ENCODE data around the gene GADD45A.
"Not testable (repeated sequence)": the region's sequence is repeated elsewhere in the genome, so short reads cannot be mapped to it uniquely, and the experiment has no call there.

GADD45A gene, protein sequence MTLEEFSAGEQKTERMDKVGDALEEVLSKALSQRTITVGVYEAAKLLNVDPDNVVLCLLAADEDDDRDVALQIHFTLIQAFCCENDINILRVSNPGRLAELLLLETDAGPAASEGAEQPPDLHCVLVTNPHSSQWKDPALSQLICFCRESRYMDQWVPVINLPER

GRCh38 chr1:67685067-67685557 lies at the start of gene GADD45A:
Gene GADD45A, plus strand, starts transcription at chr1:67685201. Its CDS starts 294 bp downstream, at chr1:67685495.
- DNase-seq, result peak; percentile 99

GRCh38 chr1:67636146-67636545 lies 48.9 kb upstream of the GADD45A start:
- no peak for DNase-seq

- DNase-seq, result no peak
These were observed 45.6 kb upstream of the GADD45A start for GRCh38 chr1:67639361-67639760.

GRCh38 chr1:67642629-67643028 lies 42.4 kb upstream of the GADD45A start:
- DNase-seq, result peak; percentile 36

DNA sequence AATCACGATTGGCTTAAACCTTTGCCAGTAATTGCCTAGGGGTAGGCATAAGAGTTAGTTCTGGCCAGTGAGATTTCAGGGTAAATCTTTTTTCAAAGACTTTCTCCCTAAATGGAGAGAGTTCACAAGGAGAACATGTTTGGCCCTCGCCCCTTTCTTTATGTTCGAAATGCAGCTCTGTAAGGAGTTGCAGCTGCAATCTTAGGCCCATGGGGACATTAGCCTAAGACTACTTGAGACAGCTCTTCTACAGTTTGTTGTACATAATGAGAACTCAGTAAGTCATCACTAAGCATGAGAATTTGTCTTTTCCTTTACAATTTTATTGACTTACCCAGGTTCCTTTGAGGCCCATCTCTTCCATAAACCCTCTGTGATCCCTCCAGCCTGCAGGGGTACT lies 40.4 kb upstream of the GADD45A start:
- no peak for DNase-seq

DNA sequence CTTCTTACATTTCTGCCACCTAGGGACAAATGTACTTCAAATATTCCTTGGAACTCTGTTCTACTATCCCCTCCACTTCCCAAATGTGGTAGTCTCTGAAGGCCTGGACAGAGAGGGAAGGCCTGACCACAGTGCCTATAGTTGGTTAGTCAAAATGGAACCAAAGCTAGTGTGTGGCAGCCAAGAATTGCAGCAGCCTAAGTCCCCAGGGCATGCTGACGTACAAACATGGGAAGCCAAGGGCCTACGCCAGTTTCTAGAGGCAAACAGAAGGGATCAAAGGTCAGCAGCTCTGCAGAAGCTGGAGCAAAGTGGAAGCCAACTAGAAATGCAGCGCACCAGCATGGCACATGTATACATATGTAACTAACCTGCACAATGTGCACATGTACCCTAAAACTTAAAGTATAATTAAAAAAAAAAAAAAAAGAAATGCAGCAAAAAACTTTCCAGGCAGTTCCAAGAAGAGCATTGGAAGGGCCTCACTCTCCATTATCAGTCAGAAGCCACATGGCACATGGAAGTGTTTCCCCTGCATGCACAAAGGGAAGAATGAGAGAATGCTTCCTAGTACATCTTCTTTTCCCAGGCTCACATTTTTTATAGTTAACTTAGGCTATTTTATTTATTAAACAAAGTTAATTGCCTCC lies 39.4 kb upstream of the GADD45A start:
- DNase-seq, result peak; percentile 33

- peak; percentile 30 for DNase-seq
These were observed 38.6 kb upstream of the GADD45A start for GRCh38 chr1:67646145-67647035.

- peak; percentile 24 for DNase-seq
These were observed 37.8 kb upstream of the GADD45A start for GRCh38 chr1:67647036-67647798.

- DNase-seq, result no peak
These were observed 37.1 kb upstream of the GADD45A start for GRCh38 chr1:67647814-67648358.

- no peak for DNase-seq
These were observed 36.2 kb upstream of the GADD45A start for GRCh38 chr1:67648582-67649326.

DNA sequence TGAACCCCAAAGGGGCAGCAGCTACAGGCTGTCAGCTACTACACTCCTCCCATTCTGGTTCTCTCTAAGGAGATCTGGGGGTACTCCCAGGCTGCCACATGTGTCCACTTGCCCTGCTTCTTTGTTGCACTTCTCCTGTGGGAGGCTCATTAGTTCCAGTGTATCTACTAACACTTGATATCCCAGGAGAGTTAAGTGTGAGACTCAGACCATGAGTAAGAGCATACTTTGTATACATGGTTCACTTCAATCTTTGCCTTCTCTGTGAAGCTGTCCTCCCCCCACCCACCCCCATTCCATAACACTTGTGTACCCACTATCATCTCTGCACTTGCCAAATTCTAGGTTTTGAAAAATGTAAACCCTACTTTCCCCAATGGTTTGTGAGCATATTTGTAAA lies 34.9 kb upstream of the GADD45A start:
- DNase-seq, result no peak

DNA sequence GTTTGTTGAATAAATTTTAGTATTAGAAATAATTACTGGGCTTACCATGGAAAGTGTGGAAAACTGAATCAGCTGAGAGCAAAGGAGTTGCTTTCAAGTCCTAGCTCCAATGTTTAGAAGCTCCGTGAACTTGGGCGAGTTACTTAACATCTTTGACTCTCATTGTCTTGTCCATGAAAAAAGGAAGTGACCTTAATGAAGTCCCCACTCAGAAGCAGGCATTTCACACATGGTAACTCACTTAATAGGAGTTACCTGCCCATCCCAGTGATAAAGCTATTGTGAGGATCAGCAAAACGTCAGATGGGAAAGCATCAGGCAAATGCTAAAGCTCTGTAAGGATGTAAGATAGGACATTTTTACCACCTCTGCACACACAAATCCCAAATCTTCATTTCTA lies 34.0 kb upstream of the GADD45A start:
- DNase-seq, result no peak

DNA sequence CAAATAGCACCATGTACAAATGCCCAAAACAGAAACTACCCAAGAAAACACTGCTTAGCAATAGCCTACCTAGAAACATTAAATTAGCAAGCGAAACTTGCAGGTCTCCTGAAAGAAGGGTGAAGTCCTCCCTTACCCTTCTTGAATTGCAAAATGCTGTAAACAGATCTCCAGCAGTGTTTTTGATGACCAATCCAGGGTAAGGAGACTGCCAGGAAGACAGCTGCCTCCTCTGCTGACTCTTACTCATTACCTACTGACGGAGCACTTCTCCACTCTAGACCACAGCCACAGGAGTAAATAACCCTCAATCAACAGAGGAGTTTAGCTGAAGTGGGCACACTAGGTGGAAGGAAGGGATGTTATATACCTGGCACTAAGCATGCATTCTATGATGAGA lies 32.2 kb upstream of the GADD45A start:
- no peak for DNase-seq

DNA sequence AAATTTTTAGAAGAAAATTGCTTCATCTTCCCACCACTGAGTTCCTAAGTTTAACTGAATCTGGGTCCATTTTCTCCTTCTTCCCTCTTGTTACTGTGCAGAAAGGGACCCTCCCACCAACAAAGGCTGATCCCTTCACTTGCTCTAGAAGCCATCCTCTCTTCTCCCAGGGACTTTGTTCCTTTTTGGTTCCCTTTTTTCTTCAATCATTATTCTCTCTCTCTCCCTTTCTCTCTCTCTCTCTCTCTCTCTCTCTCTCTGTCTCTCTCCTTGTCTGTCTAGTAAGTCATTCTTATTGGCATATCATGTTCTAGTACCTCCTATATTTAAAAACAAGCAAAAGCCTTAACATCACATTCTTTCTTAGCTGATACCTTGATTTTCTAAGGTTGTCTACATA lies 31.7 kb upstream of the GADD45A start:
- no peak for DNase-seq

DNA sequence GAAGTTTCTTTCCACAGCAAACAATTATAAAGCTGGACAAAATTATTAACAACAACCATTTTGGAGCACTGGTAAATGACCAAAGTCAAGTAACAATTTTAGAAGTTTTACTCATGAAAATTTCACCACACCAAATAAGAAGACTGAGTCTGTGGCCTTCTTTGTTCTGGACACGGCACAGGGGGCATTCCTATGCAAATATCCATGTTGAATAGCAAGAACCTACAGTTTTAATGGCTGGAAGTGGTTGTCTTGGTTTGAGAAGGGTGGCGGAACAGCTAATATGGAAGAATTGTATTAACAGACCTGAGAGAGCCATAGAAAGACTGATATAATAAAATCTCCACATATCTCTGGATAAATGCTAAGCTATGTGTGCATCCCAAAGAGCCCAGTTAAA lies 29.4 kb upstream of the GADD45A start:
- no peak for DNase-seq

GRCh38 chr1:67657152-67657551 lies 27.8 kb upstream of the GADD45A start:
- DNase-seq, result not testable (repeated sequence)

DNA sequence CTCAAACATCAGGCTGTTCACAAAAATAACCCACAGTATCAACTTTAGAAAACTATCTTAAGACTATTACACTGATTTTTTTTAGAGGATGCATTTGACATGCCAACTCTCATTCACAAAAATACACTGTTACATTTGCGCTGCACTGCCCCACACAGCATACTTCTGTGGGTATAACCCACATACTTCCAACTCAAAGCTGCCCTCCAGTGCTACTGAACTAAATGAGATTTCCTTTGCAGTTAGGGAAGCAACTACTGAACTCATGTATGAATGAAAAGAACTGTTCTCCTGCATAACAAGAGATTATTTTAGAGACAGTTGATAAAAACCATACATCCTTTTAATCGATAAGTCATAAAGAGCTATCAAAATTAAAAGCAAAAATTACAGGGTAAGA lies 25.8 kb upstream of the GADD45A start:
- DNase-seq, result no peak

- DNase-seq, result no peak
These were observed 22.1 kb upstream of the GADD45A start for GRCh38 chr1:67662884-67663283.

DNA sequence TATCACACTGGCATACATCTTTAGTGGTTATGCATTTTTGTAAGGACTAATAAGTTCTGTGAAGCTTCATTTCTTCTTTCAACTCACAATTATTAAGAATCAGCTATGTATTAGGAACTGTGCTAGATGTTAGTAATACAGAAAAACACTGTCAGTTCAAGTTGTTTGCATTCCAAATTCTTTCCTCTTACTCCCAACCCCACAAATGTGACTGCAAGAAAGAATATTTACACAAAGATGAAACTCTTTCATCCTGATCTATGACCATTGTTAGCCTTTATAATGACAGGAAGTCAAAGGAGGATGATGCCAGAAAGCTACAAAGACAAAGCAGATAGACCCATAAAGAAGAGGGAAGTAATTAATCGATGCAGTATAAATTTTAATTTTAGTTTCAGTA lies 21.0 kb upstream of the GADD45A start:
- DNase-seq, result no peak

DNA sequence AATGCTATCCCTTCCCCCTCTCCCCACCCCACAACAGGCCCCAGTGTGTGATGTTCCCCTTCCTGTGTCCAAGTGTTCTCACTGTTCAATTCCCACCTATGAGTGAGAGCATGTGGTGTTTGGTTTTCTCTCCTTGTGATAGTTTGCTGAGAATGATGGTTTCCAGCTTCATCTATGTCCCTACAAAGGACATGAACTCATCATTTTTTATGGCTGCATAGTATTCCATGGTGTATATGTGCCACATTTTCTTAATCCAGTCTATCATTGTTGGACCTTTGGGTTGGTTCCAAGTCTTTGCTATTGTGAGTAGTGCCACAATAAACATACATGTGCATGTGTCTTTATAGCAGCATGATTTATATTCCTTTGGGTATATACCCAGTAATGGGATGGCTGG lies 19.7 kb upstream of the GADD45A start:
- DNase-seq, result not testable (repeated sequence)

DNA sequence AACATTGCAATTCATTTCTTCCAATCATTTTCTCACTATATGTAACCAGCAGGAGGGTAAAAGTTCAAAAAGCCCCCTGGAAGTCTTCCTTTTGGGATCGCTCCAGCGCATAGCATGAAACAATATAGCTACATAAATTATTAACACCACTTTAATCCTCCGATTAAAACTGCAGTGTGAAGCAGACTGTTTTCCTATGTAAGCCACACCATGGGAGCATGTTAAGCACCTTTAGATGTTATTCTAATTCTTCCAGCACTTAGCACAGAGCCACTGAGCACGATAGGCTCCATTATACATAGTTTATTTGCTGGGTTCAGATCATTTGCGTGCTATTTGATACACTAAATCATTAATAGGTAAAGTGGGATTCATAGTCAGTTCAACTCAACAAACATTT lies 18.4 kb upstream of the GADD45A start:
- no peak for DNase-seq

GRCh38 chr1:67668660-67669059 lies 16.3 kb upstream of the GADD45A start:
- DNase-seq, result no peak
